ENCODE measurements around the gene DCC. TPM values are rescaled to one million over a fixed set of nuclear protein-coding genes. Genes with fewer than 3 reads are reported as not detected.
"Not testable (repeated sequence)": the region's sequence is repeated elsewhere in the genome, so short reads cannot be mapped to it uniquely, and the experiment has no call there.

The DCC gene
- total RNA-seq, 1 experiment from 2014 or later: not detected

DNA sequence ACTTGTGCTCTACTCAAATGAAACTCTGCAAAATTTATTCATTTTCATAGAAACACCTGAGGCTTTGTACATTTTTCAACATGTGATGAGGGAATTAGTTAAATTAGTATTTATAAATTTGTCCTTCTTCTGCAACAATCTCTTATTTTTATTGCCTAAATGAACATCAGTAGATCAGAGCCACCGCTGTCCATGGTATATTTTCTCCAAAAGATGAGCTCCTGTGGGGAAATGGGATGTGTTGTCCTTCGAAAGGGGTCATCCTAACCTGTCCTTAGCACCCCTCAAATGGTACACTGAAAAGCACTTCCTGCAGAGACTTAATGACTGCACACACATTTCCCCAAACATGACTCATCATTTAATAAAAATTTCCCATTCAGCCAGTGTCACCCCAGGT, 1169.9 kb downstream of the DCC start:
- no peak for DNase-seq
- no peaks in the 10 kb centered on the region for H3K4me1 ChIP-seq (replicated peaks; ENCODE audit: insufficient read depth)
- intact Hi-C loops (cut with micrococcal nuclease; ENCODE audit: unreplicated experiment): no loop called here
- H3K36me3 ChIP-seq (ENCODE audit: low read depth): no peaks in the 10 kb centered on the region
- POLR2A ChIA-PET (ENCODE audit: unreplicated experiment): no interaction called here
- no peaks in the 10 kb centered on the region for H3K9me3 ChIP-seq (ENCODE audit: insufficient read depth, low read depth)
- H3F3A ChIP-seq (ENCODE audit: insufficient read depth, low read depth): no peaks in the 10 kb centered on the region
- no peak overlapping the region for H3K27ac ChIP-seq
- H4K20me1 ChIP-seq (ENCODE audit: insufficient read depth): no peaks in the 10 kb centered on the region
- no peaks in the 10 kb centered on the region for H3K79me2 ChIP-seq (ENCODE audit: low read depth)
- peaks cover 4% of the 10 kb centered on the region; the same call in 1 of the 2 replicates for H3K27me3 ChIP-seq (ENCODE audit: insufficient read depth, low read depth)
- no peak overlapping the region for H3K4me3 ChIP-seq
- no peaks in the 10 kb centered on the region for H3K9me2 ChIP-seq (ENCODE audit: insufficient read depth)
- H3K4me2 ChIP-seq: no peak overlapping the region
- no peak overlapping the region for H2AFZ ChIP-seq
- TF ChIP-seq EZH2 (IDR thresholded peaks at IDR 0.05; ENCODE audit: low read depth): no peak
- TF ChIP-seq, protein P1, sequence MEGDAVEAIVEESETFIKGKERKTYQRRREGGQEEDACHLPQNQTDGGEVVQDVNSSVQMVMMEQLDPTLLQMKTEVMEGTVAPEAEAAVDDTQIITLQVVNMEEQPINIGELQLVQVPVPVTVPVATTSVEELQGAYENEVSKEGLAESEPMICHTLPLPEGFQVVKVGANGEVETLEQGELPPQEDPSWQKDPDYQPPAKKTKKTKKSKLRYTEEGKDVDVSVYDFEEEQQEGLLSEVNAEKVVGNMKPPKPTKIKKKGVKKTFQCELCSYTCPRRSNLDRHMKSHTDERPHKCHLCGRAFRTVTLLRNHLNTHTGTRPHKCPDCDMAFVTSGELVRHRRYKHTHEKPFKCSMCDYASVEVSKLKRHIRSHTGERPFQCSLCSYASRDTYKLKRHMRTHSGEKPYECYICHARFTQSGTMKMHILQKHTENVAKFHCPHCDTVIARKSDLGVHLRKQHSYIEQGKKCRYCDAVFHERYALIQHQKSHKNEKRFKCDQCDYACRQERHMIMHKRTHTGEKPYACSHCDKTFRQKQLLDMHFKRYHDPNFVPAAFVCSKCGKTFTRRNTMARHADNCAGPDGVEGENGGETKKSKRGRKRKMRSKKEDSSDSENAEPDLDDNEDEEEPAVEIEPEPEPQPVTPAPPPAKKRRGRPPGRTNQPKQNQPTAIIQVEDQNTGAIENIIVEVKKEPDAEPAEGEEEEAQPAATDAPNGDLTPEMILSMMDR (conservative IDR thresholded peaks at IDR 0.05): no peak
- BruUV-seq (replicated peaks): no TSS peak
- CTCF ChIA-PET: no interaction called here

DNA sequence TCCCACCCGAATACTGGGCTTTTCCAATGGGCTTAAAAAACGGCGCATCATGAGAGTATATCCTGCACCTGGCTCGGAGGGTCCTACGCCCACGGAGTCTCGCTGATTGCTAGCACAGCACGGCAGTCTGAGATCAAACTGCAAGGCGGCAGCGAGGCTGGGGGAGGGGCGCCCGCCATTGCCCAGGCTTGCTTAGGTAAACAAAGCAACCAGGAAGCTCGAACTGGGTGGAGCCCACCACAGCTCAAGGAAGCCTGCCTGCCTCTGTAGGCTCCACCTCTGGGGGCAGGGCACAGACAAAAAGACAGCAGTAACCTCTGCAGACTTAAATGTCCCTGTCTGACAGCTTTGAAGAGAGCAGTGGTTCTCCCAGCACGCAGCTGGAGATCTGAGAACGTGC, 1171.7 kb downstream of the DCC start:
- intact Hi-C loops (cut with micrococcal nuclease; ENCODE audit: unreplicated experiment); H4K20me1 ChIP-seq (ENCODE audit: insufficient read depth); H3K9me3 ChIP-seq (ENCODE audit: insufficient read depth, low read depth); H3F3A ChIP-seq (ENCODE audit: insufficient read depth, low read depth); BruUV-seq (replicated peaks); POLR2A ChIA-PET (ENCODE audit: unreplicated experiment); H3K36me3 ChIP-seq (ENCODE audit: low read depth); CTCF ChIA-PET; H3K79me2 ChIP-seq (ENCODE audit: low read depth); H3K9me2 ChIP-seq (ENCODE audit: insufficient read depth); H3K4me1 ChIP-seq (replicated peaks; ENCODE audit: insufficient read depth); H3K27ac ChIP-seq; H3K27me3 ChIP-seq (ENCODE audit: insufficient read depth, low read depth): not testable (repeated sequence)
- peak in 1 of 2 experiments; percentile 6 for DNase-seq
- H3K4me2 ChIP-seq: peak overlapping the region; percentile 79; the same call in 1 of the 2 replicates
- peak overlapping the region; percentile 58; the same call in 1 of the 2 replicates for H3K4me3 ChIP-seq
- H2AFZ ChIP-seq: peak overlapping the region; percentile 78

DNA sequence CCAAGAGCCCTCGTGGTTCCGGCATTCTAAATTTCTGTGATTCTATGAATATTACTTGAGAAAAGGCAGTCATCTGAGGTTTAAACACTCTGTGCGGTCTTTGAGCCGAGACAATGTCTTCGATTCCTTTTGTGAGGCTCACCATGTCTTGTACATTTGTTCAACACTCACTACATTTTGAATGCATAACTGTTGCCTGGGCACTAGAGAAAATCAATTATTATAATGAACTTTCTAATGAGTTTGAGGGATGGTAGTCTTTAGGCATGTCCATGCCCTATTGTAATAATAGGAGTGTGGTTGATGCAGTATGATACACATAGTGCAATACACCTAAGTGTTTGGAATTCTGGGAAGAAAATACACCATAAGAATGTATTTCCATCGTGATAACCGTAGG, 1181.1 kb downstream of the DCC start:
- ChIA-PET POLR2A (ENCODE audit: unreplicated experiment) (no interaction called here), CTCF (no interaction called here)
- H2AFZ ChIP-seq: no peak overlapping the region
- no peaks in the 10 kb centered on the region for H3K4me1 ChIP-seq (replicated peaks; ENCODE audit: insufficient read depth)
- BruUV-seq (replicated peaks): no TSS peak
- no peaks in the 10 kb centered on the region for H3K9me2 ChIP-seq (ENCODE audit: insufficient read depth)
- intact Hi-C loops (cut with micrococcal nuclease; ENCODE audit: unreplicated experiment): no loop called here
- H3K4me3 ChIP-seq: no peak overlapping the region
- H3K4me2 ChIP-seq: no peak overlapping the region
- no peak for DNase-seq
- TF ChIP-seq, protein P1 (conservative IDR thresholded peaks at IDR 0.05): no peak
- TF ChIP-seq EZH2 (IDR thresholded peaks at IDR 0.05; ENCODE audit: low read depth): no peak
- H3K27me3 ChIP-seq (ENCODE audit: insufficient read depth, low read depth): peaks cover 8% of the 10 kb centered on the region; the same call in 1 of the 2 replicates
- H3K79me2 ChIP-seq (ENCODE audit: low read depth): no peaks in the 10 kb centered on the region
- no peaks in the 10 kb centered on the region for H3K36me3 ChIP-seq (ENCODE audit: low read depth)
- H3K27ac ChIP-seq: no peak overlapping the region
- H4K20me1 ChIP-seq (ENCODE audit: insufficient read depth): no peaks in the 10 kb centered on the region
- H3F3A ChIP-seq (ENCODE audit: insufficient read depth, low read depth): no peaks in the 10 kb centered on the region
- H3K9me3 ChIP-seq (ENCODE audit: insufficient read depth, low read depth): no peaks in the 10 kb centered on the region

DNA sequence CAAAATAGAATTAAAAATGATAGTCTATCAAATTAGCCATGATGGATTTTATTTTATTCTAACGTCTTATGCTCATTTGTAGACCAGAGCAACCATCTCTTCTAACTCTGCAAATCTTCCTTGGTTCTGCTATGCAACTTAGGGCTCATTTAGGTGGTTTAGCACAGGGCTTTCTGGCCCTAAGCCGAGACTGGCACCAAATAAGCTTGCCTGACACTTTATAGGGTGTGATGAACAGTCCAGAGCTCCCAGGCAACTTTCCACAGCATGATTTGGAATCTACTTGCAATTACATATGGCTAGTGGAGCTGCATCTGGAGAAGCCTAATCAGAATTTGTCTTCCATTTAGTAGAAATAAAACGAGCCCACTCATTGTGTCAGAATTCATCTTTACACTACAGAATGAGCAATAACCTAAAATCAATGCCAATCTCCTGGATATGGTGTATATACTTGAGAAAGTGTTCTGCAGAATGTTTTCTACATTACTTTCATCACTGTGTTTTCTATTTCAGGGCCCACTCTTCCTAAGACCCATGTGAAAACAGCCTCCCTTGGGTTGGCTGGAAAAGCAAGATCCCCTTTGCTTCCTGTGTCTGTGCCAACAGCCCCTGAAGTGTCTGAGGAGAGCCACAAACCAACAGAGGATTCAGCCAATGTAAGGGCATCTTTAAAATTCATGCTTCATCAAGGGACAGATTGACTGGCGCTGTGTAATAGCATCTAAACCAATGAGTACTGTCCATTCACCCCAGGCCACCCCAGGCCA, 1186.3 kb downstream of the DCC start:
- H3K4me3 ChIP-seq: no peak overlapping the region
- H3K36me3 ChIP-seq (ENCODE audit: low read depth): no peaks in the 10 kb centered on the region
- no peaks in the 10 kb centered on the region for H3K4me1 ChIP-seq (replicated peaks; ENCODE audit: insufficient read depth)
- DNase-seq: no peak
- no peaks in the 10 kb centered on the region for H3K9me3 ChIP-seq (ENCODE audit: insufficient read depth, low read depth)
- ChIA-PET POLR2A (ENCODE audit: unreplicated experiment) (no interaction called here), CTCF (no interaction called here)
- no peak overlapping the region for H3K4me2 ChIP-seq
- H2AFZ ChIP-seq: no peak overlapping the region
- no peak overlapping the region for H3K27ac ChIP-seq
- H3K27me3 ChIP-seq (ENCODE audit: insufficient read depth, low read depth): no peaks in the 10 kb centered on the region
- intact Hi-C loops (cut with micrococcal nuclease; ENCODE audit: unreplicated experiment): no loop called here
- H3F3A ChIP-seq (ENCODE audit: insufficient read depth, low read depth): no peaks in the 10 kb centered on the region
- TF ChIP-seq EZH2 (IDR thresholded peaks at IDR 0.05; ENCODE audit: low read depth): no peak
- TF ChIP-seq, protein P1 (conservative IDR thresholded peaks at IDR 0.05): no peak
- H4K20me1 ChIP-seq (ENCODE audit: insufficient read depth): no peaks in the 10 kb centered on the region
- no TSS peak for BruUV-seq (replicated peaks)
- H3K79me2 ChIP-seq (ENCODE audit: low read depth): no peaks in the 10 kb centered on the region
- H3K9me2 ChIP-seq (ENCODE audit: insufficient read depth): no peaks in the 10 kb centered on the region

Measured in PC-9 (cell line).